ENCODE data around the gene MGAT5.

MGAT5 gene

DNA sequence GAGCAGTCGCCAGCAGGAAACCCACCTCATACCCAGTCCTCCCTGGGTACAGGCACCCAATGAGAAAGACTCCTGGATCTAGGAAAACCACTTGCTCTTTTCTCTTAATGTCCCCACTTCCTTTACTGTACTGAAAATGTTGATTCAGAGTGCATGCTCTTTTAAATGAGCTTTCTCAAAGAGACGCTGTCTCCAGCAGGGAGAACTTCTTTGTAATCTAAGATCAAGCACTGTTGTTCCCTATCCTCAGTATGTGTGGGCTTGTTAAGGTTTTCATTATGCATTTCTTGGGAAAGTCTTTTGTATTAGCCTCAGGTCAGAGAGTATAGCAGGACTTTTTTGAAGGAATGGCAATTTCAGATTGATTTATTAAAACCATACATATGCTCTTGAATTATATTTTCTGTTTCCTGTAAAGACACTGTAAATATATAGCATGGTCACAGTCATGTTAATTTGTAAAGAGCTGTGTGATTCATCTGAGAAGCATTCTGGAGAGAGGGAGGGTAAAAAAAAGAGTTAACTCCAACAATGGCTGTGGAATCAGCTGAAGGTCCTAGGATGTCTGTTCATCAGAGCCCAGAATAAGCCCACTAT is 178.1 kb downstream of the MGAT5 start:
- no peak for FAIRE-seq

DNA sequence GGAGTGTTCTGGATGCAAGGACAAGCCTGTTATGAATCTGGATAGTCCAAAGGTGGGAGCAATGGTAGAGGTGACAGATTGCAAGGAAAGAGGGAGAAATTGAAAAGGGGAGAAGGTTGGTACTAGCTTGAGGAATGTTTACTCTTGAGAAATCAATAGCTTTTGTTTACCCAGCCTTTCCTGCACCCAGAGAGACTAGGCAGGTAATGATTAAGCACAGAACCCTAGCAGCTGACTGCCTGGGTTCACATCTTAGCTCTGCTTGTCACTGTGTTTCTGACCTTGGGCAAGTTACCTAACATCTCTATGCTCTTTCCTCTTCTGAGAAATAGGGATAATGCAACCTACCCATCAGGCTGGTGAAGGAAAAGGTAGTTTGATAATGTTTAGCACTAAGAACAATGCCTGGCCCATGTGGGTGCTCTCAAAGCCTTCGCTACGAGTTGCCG is 178.6 kb downstream of the MGAT5 start:
- FAIRE-seq = no peak

DNA sequence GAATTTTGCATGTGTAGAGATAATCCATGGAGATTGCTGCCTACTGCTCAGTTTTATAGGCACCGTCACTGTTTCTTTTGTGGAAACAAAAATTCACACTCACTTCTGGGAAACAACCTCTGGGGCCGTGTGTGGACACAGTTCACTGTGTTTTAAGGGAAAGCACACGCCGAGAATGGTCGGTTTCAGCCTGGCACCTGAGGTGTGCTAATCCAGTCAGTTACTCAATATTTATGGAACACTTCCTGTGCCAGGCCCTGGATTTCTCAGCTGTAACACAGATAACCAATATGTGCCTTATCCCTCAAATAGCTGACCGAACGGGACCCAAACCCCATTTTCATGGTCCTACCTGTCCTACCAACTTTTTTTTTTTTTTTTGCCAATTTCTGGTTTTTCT is 179.6 kb downstream of the MGAT5 start:
- no peak for FAIRE-seq

DNA sequence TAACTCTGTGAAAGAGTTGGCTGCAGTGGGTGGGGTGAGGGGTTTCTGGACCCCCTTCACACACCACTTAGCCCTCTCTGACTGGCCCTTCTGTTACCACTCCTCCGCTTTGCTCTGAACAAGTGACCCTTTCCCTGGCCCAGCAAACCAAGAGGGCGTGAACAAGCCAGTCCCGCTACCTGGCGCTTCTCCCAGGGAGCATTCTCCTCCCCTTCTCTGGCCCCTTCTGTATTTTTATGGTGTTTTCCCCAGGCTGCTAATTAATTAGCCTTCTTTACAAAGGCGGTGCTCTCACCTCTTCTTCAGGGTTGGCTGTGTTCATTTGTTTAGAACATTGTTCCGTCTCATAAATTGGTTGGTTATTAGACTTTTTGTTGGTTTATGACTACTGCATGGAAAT is 180.1 kb downstream of the MGAT5 start:
- FAIRE-seq = no peak

DNA sequence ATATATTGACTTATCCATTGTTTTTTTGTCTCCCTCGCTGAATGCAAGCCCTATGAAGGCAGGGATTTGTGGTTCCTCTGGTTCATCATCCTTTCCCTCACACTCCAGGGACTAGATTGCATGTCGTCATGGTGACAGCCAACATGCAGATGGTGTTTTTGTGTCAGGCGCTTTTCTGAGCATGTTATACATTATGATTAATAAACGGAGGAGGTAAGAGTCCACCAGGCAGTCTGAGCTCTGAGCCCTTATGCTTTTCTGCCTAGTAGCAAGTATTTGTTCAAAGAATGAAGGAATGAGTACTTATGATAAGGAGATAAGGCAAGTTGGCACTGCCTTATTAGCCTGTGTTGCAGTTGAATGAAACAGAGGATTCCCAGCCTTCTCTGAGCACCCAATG is 181.6 kb downstream of the MGAT5 start:
- no peak for FAIRE-seq

DNA sequence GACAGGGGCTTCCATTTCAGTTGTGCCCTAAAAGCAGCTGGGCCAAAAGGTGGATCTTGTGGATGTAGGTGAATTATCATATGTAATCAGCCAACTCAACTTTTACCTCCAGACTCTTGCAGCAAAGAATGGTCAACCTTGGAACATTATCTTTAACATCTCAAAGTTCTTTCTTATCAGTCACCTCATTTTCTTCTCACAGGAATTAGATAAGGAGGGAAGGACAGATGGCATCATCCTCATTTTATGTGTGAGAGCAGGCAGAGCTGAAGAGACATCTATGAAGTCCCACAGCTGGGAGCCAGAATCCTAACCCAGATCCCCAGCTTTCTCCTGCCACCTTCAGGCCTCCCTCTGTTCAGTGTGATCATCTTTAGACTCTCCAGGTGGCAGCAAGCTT is 182.1 kb downstream of the MGAT5 start:
- no peak for FAIRE-seq

DNA sequence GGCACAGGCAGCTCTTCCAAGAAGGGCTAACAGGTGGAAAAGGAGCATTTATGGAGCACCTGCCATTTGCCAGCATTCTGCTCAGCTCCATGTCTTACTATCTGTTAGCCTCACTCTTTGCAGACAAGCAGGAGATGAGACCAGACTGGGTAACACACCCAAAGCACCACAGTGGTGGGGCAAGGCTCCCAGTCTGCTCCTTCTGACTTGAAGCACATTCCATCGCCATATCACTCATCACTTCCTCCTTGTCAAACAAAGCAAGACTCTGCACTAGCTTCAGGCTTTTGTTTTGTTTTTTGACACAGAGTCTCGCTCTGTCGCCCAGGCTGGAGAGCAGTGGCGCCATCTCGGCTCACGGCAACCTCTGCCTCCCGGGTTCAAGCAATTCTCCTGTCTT is 182.8 kb downstream of the MGAT5 start:
- no peak for FAIRE-seq

DNA sequence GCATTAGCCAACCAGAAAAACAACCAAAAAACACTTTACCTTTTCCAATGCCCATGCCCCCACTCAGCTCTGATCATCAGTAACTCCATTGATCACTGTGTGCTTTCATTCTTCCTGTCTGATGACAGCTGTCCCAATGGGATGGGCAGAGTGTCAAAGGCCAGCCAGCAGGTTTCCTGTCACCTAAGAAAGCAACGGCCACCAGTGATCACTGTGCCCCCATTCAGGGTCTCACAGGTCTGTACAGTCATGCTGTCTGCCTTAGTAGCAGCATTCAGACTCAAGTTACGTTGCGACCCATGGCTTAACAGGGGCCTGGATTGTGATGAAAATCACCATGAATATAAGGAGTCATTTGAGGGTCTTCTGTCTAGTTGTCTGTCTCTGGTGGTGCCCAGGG is 184.5 kb downstream of the MGAT5 start:
- FAIRE-seq = no peak

DNA sequence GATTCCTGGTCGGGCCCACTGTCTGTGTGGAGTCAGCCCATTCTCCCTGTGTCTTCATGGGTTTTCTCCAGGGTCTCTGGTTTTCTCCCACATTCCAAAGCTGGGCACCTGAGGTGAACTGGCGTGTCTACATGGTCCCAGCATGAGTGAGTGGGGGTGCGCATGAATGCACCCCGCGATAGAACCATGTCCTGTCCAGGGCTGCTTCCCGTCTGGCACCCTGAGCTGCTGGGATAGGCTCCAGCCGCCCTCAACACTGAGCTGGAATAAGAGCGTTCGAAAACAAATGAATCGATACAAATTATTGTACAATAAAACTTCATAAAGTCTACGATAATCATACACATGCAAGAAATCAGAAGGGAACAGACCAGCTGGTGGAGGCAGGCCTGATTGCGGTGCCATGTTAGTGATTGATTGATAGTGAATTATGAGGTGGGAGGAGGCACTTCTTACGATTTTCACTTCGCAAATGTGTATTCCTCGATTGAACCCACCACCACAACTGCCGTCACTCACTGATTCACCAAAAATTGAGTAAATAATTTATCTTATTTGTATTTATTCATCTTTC is 186.6 kb downstream of the MGAT5 start:
- FAIRE-seq = no peak

DNA sequence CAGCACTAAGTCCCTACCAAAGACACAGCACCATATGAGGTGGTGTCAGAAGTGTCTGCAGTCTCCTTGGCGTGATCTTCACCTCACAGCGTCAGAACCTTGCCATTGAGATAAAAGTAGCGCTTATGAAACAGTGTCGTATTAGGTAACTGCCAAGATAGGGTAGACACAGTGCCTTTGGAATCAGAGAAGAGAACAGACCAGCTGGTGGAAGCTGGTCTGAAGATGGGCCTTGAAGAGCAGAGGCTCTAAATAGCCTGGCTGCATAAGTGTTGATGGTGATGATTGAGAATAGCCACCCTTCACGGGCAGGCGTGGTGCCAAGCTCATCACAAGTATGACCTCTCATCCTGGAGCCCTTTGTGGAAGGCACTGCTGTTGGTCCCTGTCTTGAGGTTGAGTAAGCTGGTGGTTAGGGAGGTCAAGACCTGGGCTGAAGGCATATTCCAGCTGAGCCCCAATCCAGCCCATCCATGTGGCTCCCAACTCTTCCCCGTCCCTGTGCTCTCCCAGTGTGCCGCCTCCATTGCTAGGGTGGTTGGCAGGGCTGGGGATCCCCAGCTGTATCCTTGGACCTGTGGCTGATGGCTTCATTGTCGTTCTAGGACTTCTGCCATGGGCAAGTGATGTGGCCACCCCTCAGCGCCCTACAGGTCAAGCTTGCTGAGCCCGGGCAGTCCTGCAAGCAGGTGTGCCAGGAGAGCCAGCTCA is 187.4 kb downstream of the MGAT5 start:
- FAIRE-seq = no peak

DNA sequence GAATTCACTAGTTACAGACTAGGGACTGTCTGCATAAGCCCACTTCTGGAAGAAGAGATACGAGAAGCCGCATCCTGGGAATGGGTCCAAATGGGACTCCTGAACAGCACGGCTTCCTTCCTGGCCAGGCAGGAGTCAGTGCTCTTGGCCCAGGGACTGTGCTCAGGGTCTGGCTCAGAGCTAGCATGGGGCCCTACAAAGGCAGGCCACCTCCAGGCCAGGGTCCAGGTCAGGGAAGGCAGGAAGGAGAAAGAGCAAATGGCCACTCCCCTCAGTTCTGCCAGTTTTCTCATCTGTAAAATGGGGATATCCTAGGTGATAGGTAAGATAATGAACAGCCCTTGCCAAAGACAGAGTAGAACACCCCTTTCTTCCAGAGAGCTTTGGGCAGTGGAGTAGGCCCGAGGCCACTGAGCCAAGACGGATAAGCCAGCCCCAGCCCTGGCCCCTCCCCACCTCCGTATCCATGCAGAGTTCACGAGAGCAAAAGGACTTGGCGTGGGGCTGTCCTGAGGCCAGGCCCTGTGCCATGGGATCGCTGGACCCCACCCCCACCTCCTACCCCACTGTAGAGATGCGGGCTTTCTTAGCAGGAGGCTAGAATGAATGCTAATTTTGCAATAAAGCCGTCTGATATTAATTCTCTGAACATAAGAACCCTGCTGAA is 190.1 kb downstream of the MGAT5 start:
- no peak for FAIRE-seq

DNA sequence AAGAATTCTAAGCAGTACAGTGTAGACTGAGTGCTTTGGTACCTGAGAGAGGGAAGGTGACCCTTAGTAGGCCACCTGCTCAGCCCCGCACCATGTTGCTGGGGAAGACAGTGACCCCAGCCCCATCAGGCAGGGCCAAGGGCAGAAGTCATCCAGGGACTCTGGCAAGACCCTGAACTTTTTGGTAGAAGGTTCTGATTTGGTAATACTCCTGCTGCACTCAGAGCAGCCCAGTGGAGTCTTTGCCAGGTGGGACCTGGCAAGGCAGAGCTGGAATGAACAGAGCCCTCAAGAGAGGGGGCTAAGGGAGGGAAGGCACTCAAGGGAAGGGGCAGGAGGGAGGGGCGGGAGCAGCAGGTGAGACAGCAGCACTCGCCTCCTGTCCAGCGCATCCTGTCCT is 191.2 kb downstream of the MGAT5 start:
- no peak for FAIRE-seq

DNA sequence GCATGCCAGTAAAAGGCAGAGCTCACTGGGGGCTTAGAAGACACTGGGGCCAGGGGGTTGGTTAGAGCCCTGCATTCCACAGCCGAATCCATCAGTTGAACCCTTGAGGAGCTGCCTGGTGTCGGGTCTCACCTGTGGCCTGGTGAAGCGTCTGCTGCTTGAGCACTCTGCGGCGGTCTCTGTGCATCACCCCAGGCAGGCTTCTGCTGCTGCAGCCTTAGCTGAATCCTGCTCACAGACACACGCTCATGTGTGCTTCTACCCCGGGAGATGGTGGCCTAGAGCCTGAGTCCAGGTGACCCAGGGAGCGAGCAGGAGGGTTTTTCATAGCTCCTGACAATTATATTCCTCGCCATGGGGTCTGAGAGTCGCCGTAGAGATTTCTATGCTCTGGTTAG is 192.1 kb downstream of the MGAT5 start:
- FAIRE-seq = no peak

DNA sequence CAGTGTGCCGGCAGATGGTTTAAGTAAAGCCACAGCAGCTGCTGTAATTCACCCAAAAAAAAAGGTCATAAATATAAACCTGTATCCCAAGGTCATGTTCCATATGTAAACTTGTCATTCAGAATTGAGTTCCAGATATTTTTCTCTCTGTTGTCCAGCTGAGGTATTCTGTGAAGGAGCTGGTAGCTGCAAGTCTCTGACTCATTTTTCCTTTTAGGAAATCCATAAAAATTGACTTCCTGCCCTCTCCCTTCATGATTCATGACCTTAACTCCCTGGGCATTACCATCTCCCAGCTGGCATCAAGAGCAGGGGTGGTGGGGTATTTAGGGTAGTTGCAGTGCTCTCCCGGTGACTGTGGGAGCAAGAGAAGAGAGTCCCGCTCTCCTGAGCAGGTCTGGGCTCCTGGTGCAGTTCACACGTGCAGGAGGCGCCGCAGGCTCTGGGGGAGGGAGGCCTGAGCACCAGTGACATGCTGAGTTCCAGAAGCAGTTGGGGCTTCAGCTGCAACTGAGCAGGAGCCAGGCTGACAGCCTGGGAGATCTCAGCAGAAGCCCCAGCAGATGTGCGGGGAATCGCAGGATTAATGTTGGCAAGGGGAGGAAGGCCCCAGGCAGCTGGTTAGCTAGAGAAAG is 192.6 kb downstream of the MGAT5 start:
- no peak for FAIRE-seq

DNA sequence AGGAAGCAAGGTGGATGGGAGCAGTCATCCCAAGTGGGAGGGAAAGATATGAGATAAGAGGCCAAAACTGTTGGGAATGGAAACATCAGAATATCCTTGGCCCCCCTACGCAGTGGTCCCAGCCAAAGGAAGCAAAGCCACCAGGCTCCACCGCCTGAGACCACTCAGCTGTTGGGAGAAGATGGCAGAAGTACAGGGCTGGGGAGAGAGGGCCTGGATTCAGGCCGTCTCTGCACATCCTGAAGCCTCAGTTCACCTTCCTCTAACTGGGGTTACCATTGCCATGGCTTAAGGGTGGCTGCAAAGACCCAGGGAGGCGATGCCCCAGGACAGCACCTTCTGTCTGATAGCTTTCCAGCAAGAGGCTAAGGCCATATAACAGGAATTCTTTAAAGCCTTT is 193.8 kb downstream of the MGAT5 start:
- no peak for FAIRE-seq

DNA sequence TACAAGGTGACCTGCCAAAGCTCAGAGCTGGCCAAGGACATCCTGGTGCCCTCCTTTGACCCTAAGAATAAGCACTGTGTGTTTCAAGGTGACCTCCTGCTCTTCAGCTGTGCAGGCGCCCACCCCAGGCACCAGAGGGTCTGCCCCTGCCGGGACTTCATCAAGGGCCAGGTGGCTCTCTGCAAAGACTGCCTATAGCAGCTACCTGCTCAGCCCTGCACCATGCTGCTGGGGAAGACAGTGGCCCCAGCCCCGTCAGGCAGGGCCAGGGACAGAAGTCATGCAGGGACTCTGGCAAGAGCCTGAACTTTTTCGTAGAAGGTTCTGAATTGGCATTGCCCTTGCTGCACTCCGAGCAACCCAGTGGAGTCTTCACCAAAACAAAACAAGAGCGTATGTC is 194.8 kb downstream of the MGAT5 start:
- FAIRE-seq = no peak

DNA sequence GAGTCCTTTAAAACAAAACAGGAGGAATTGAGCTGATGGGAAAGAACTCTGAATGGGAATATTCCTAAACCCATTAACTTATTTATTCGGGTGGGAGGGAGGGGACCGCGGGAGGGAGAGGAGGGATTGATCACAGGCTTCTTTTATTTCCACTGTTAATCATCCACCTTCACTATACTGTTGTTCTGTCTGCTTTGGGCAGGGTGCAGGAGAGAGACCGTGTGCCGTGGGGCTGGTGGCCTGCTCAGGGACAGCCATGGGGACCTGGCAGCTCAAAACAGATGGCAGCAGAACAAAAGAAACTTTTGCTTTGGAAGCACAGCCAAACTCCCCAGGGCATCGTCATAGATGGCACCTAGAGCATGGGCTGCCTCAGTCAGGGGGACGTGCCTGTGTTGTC is 195.3 kb downstream of the MGAT5 start:
- FAIRE-seq = no peak

DNA sequence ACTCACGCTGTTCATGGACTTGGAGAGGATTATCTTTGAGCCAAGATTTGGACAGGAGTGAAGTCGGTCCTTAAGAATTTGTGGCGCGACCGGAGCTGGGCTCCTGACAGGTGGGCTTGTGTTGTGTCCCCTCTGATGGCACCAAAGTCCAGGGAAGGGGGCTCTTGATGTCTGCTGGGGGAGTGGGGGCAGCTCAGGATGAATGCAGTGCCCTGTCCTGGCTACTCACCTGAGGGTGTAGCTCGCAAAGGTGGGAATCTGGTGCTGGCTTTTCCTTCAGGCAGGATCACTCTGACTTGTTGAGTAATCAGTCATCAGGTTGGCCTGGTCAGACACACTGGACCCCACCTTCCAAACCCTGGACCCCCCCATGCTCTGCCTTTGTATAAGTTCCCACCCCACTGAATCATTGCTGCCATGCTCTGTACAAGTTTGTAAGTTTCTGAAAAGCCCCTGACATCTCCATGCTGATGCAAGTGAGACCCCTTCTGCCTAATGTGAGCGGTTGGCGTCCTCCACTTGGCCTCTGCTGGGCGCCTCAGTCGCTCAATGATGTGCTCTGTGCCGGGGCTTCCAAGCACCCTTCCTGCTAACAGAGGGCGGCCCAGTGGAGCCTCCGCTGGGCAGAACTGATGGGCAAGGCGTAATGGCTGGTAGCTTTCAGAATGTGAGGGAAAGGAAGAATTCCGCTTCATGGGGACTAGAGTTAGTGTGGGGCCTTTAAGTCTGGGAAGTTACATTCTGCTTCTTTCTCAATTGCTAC is 196.1 kb downstream of the MGAT5 start:
- FAIRE-seq = no peak

DNA sequence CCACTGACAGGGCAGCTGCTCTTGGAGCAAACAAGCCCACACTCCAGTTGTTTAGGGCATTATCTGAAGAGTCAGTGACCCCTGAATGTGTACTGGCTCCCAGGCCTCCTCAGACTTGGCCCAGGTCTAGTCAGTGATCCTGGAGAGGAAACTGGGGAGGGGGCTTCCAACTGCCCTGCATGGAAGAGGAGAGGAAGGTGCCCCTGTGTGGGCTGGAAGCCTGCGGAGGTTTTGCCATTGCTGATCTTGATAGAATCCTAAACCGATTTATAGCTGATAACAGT is 197.4 kb downstream of the MGAT5 start:
- FAIRE-seq = no peak

DNA sequence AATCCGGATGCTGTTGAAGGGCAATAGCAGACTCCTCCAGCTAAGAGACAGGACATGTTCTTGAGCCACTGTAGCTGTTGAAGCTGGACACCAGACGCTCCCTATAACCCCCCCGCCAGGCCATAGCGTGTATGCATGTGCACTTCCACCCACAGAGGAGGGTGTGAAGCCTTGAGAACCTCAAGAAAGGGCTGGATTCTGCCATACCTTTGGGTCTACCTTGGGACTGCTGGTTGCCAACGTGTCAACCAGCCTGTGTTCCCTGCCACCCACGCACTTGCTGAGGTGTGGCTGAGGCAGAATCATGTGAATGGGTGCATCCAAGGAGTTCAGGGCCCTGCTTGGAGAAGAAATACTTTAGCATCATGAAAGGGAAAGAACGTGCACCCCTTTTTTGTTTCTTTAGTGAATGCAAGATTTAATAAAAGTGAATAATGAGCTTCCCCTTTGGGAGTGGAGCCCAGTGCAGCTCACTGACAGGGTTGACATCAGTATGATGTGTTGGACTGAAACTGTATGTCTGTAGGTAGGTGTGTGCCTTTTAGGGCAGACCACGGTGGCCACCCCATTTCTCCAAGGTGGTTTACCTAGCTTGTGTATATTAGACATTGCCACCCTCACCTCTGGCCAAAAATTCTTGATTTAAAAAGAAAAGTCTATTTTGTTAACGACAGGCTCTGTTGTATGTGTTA is 198.3 kb downstream of the MGAT5 start:
- FAIRE-seq = no peak

DNA sequence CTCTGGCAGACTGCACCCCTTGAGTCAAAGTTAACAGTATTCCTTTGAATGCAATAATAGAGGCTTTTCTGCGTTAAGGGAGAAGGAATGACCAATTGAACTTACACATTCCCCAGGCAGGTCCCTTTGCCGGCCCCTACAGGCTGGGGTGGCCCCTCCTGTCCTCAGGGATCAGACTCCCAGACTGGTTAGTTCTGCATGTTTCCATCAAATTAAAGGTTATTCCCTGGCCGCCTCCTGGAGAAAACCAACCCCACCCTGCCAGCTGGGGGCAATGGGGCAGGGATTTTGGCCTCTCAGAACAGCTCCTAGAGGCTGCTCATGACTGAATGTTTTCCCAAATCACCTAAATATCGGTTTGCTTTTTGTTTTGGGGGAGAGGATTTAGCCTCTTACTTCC is 199.6 kb downstream of the MGAT5 start:
- FAIRE-seq = no peak

DNA sequence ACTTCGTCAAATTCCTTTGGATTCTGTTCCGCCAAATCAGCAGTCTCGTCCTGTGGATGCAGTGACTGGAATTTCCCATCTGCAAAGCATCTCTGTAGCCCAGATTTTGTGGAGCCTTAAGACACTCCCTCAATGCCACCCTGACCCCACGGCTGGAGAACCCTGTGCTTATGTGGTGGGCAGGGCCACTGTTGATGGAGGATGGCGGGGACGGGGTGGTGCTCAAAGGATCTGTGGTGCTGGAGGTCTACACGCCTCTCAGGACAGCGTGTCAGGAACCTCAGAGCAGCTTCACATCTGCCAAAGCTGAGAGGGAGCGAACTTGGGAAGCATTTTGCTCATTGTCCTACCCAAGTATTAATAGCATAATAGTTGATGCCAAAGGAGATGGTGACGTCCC is 200.1 kb downstream of the MGAT5 start:
- no peak for FAIRE-seq

Data from endometrium (tissue), 2 donors.